ENCODE measurements around the gene KNDC1.

KNDC1 gene

DNA sequence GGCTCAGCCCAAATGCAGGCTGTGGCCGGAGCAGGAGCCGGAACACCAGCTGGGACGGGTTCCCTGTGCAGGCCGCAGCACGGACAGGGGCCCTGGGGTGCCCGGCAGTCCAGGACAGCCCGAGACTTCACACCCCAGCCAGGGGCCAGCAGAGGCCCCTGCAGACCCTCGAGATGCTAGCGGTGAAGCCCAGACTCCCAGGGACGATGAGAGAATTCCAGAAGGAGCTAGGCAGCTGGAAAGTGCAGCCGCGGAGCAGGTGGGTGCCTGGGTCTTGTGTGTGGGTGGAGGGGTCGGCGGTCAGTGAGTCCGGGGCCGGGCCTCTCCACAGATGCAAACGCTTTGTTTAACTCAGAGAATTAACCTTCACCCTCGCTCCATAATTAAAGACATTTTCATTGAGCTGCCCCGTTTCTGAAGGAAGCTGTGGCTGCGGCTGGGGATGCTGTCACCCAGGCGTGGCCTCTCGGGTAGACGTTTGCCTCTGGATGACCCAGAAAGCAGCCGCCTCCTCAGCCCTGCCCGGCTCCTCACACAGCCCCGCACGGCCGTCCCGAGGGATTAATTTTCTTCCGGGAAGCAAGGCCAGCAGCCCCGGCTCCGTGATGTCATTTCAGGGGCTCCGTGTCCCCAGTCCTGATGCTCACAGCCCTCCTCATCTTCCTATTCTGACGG, 26.5 kb downstream of the KNDC1 start:
- H3K27ac ChIP-seq: no peak overlapping the region
- H3K36me3 ChIP-seq (ENCODE audit: insufficient read depth): no peaks in the 10 kb centered on the region
- H2AFZ ChIP-seq (ENCODE audit: low read depth): no peak overlapping the region
- H3K27me3 ChIP-seq (ENCODE audit: insufficient read depth, low read depth): peaks cover 8% of the 10 kb centered on the region; the same call in 1 of the 2 replicates
- TF ChIP-seq, protein P1, sequence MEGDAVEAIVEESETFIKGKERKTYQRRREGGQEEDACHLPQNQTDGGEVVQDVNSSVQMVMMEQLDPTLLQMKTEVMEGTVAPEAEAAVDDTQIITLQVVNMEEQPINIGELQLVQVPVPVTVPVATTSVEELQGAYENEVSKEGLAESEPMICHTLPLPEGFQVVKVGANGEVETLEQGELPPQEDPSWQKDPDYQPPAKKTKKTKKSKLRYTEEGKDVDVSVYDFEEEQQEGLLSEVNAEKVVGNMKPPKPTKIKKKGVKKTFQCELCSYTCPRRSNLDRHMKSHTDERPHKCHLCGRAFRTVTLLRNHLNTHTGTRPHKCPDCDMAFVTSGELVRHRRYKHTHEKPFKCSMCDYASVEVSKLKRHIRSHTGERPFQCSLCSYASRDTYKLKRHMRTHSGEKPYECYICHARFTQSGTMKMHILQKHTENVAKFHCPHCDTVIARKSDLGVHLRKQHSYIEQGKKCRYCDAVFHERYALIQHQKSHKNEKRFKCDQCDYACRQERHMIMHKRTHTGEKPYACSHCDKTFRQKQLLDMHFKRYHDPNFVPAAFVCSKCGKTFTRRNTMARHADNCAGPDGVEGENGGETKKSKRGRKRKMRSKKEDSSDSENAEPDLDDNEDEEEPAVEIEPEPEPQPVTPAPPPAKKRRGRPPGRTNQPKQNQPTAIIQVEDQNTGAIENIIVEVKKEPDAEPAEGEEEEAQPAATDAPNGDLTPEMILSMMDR (conservative IDR thresholded peaks at IDR 0.05; ENCODE audit: low read depth, low read length): no peak
- no peak overlapping the region for H3K4me2 ChIP-seq
- H4K20me1 ChIP-seq (ENCODE audit: insufficient read depth): no peaks in the 10 kb centered on the region
- no peak overlapping the region for H3K9ac ChIP-seq
- H3K4me3 ChIP-seq (IDR thresholded peaks at IDR 0.05; ENCODE audit: insufficient read depth, low read depth, low read length): no peak overlapping the region
- no peaks in the 10 kb centered on the region for H3K79me2 ChIP-seq (ENCODE audit: insufficient read depth, low read depth)
- H3K4me1 ChIP-seq (ENCODE audit: low read depth, poor library complexity, severe bottlenecking): no peaks in the 10 kb centered on the region

DNA sequence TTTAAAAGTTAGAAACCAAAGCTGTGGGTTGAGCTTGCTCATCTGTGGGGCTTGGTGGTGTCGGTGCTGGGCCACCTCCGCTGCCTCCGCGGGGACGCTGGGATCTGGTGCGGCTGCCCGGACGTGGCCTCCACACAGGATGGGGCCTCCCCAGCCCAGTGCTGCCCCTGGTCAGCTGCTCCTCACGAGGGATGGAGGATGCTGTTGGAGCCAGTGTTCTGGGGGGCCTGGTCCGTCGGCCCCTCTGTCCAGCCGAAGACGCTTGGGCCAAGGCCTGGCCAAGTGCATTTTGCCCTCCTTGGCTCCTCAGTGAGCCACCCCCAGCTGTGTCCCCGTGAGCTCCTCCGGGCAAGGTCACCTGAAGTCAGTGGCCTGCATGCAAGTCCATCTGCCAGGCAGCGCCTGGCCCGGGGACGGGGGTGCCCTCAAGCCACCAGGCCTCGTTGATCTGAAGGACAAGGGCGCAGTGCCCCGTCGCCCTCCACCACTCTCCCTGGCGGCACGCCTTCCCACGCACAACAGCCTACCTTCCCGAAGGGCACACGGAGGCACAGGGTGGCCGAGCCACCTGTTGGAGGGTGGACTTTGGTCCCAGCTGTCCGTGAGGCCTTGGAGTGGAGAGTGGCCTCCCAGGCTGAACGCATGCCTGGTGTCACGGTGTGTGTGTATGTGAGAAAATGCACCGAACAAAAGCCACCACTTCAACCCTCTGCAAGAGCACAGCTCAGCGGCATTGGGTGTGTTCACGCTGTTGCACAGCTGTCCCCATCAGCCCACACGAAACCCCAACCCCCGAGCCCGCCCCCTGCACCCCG, 27.3 kb downstream of the KNDC1 start:
- Histone ChIP-seq H2AFZ (ENCODE audit: low read depth) (no peak overlapping the region), H3K79me2 (ENCODE audit: insufficient read depth, low read depth) (no peaks in the 10 kb centered on the region), H3K4me1 (ENCODE audit: low read depth, poor library complexity, severe bottlenecking) (no peaks in the 10 kb centered on the region), H3K36me3 (ENCODE audit: insufficient read depth) (no peaks in the 10 kb centered on the region), H3K27me3 (ENCODE audit: insufficient read depth, low read depth) (peaks cover 8% of the 10 kb centered on the region; the same call in 1 of the 2 replicates), H3K27ac (no peak overlapping the region), H3K4me3 (IDR thresholded peaks at IDR 0.05; ENCODE audit: insufficient read depth, low read depth, low read length) (no peak overlapping the region), H3K4me2 (no peak overlapping the region), H3K9ac (no peak overlapping the region), H4K20me1 (ENCODE audit: insufficient read depth) (no peaks in the 10 kb centered on the region)
- TF ChIP-seq, protein P1 (conservative IDR thresholded peaks at IDR 0.05; ENCODE audit: low read depth, low read length): no peak

DNA sequence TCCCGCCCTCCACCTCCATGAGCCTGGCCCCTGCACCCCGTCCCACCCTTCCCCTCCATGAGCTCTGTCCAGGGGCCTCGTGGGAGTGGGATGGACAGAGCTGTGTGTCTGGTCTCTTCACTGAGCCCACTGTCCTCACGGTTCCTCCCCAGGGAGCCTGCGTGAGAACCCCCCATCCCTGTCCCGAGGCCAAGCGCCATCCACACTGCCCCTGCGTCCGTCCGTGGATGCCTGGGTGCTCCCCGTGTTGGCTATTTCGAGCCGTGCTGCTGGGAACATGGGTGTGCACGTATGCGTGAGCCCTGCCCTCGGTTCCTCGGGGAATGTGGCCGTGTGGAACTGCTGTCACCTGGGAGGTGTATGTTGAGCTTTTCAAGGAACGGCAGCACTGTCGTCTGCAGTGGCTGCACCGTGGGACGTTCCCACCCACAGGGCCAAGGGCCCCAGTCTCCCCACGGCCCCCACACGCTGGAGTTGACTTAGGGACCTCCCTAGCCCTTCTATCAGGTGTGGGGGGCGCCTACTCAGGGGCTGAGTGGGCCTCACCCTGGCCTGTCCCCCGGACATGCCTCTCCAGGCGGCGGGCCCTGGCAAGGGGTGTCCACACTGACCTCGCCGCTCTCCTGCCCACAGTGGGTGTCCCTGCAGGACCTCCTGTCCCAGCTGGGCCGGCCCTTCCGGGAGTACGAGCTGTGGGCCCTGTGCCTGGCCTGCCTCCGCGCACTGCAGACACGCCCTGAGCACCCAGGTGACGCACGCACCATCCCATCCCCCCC, 28.1 kb downstream of the KNDC1 start:
- no peak overlapping the region for H3K9ac ChIP-seq
- H3K4me3 ChIP-seq (IDR thresholded peaks at IDR 0.05; ENCODE audit: insufficient read depth, low read depth, low read length): no peak overlapping the region
- no peak overlapping the region for H3K4me2 ChIP-seq
- no peak overlapping the region for H2AFZ ChIP-seq (ENCODE audit: low read depth)
- TF ChIP-seq, protein P1 (conservative IDR thresholded peaks at IDR 0.05; ENCODE audit: low read depth, low read length): no peak
- peaks cover 8% of the 10 kb centered on the region; the same call in 1 of the 2 replicates for H3K27me3 ChIP-seq (ENCODE audit: insufficient read depth, low read depth)
- no peak overlapping the region for H3K27ac ChIP-seq
- H3K36me3 ChIP-seq (ENCODE audit: insufficient read depth): no peaks in the 10 kb centered on the region
- no peaks in the 10 kb centered on the region for H4K20me1 ChIP-seq (ENCODE audit: insufficient read depth)
- H3K4me1 ChIP-seq (ENCODE audit: low read depth, poor library complexity, severe bottlenecking): no peaks in the 10 kb centered on the region
- no peaks in the 10 kb centered on the region for H3K79me2 ChIP-seq (ENCODE audit: insufficient read depth, low read depth)

DNA sequence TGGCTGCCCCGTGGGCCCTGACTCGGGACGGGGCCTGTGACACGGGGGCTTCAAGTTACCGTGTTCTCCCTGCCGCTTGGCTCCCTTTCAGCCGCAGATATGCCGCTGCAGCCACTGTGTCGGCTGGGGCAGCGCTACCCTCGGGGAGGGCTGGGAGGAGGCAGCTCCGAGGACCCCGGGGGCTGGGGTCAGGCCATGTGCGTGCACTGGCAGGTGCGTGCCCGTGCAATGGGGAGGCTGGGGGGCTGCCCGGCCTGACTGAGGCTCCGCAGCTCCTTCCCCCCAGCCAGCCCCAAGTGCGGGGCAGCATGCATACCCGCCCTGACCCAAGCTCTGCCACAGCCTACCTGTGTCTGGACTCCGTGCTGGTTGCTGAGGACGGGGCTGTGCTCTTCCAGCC, 29.2 kb downstream of the KNDC1 start:
- H3K27me3 ChIP-seq (ENCODE audit: insufficient read depth, low read depth): peaks cover 19% of the 10 kb centered on the region; the same call in 1 of the 2 replicates
- H4K20me1 ChIP-seq (ENCODE audit: insufficient read depth): no peaks in the 10 kb centered on the region
- H2AFZ ChIP-seq (ENCODE audit: low read depth): no peak overlapping the region
- no peaks in the 10 kb centered on the region for H3K36me3 ChIP-seq (ENCODE audit: insufficient read depth)
- no peaks in the 10 kb centered on the region for H3K4me1 ChIP-seq (ENCODE audit: low read depth, poor library complexity, severe bottlenecking)
- no peak overlapping the region for H3K4me2 ChIP-seq
- TF ChIP-seq, protein P1 (conservative IDR thresholded peaks at IDR 0.05; ENCODE audit: low read depth, low read length): no peak
- H3K4me3 ChIP-seq (IDR thresholded peaks at IDR 0.05; ENCODE audit: insufficient read depth, low read depth, low read length): no peak overlapping the region
- no peak overlapping the region for H3K9ac ChIP-seq
- no peaks in the 10 kb centered on the region for H3K79me2 ChIP-seq (ENCODE audit: insufficient read depth, low read depth)
- H3K27ac ChIP-seq: no peak overlapping the region

Measured in KMS-11 (cell line).